ENCODE data around the gene EFNA3. TPM values are rescaled to one million over a fixed set of nuclear protein-coding genes. Genes with fewer than 3 reads are reported as not detected.

Gene EFNA3
- total RNA-seq, 1 experiment from 2014 or later, result 23.5 TPM

DNA sequence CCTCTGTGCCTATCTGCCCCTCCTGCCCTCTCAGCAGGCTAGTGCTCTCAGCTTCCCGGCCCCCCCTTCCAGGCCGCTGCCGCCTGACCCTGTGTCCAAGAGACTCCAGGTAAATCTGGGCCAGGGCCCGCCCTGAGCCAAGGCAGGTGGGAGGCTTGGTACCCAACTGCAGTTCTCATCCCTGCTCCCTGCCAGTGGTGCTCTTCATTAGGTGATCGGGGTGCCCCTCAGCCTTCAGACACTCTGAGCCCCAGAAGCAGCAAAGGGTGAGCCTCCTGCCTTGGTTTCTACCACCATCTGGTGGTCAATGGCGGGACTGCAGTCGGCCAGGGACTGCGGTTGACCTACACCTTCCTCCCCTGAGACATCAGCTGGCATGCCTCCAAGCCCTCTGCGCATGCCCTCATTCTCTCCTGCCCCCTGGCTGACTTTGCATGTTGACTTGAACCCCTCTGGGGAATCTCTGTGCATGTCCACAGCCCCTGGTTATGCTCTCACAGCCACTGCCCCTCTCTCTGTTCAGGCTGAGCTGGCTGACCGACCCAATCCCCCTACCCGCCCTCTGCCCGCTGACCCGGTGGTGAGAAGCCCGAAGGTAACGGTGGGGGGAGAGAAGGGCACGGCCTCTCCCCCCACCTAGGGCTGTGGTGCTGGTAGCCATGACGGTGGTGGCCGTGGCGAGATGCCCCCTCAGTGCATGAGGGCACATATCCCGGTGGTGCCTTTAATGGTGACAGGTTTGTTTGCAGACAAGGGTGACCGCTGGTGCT, 17.1 kb upstream of the EFNA3 start:
- no peaks in the 10 kb centered on the region for H3K9me3 ChIP-seq (ENCODE audit: low read length)
- H3K27me3 ChIP-seq (ENCODE audit: low read length), result no peaks in the 10 kb centered on the region
- CTCF ChIA-PET, result interaction anchor here (0.6 to 1.7 kb wide), 7 partner anchors 9 to 24 kb away, joined by 3 to 9 read pairs (median 4); partner anchors contain the start of gene EFNA3
- no peak overlapping the region for H2AFZ ChIP-seq (ENCODE audit: low read length)
- intact Hi-C loops (cut with micrococcal nuclease), result loop anchor here (2.0 to 5.0 kb wide), 2 partner anchors 17 to 89 kb away; partner anchors contain the start of genes CKS1B and SHC1
- no peaks in the 10 kb centered on the region for H3F3A ChIP-seq (ENCODE audit: low read length, unreplicated experiment)
- H3K36me3 ChIP-seq (ENCODE audit: low read depth, low read length), result peaks cover 34% of the 10 kb centered on the region
- no peaks in the 10 kb centered on the region for H3K9me2 ChIP-seq (replicated peaks; ENCODE audit: low read length)
- ATAC-seq (peak; percentile 47), DNase-seq (peak; percentile 97)
- BruUV-seq (replicated peaks), result no TSS peak
- no peak overlapping the region for H3K4me3 ChIP-seq (ENCODE audit: low read length)
- H3K4me2 ChIP-seq (ENCODE audit: low read length), result no peak overlapping the region
- no peak overlapping the region for H3K9ac ChIP-seq (ENCODE audit: low read length)
- POLR2A ChIA-PET (ENCODE audit: unreplicated experiment), result no interaction called here
- no peaks in the 10 kb centered on the region for H4K20me1 ChIP-seq (ENCODE audit: low read length)
- no peak overlapping the region for H3K27ac ChIP-seq (ENCODE audit: low read length)
- TF ChIP-seq EZH2 (IDR thresholded peaks at IDR 0.05; ENCODE audit: low read length, unreplicated experiment) (no peak), CTCF (conservative IDR thresholded peaks at IDR 0.05; ENCODE audit: low read depth, low read length) (peak; percentile 99), EZH2phosphoT487 (IDR thresholded peaks at IDR 0.05; ENCODE audit: borderline replicate concordance, low read length) (no peak)
- peaks cover 21% of the 10 kb centered on the region for H3K4me1 ChIP-seq (ENCODE audit: insufficient read depth, low read length)
- H3K79me2 ChIP-seq (ENCODE audit: low read length), result peaks cover 14% of the 10 kb centered on the region

GRCh38 chr1:155062151-155062686, 16.4 kb upstream of the EFNA3 start:
- Histone ChIP-seq H3K4me3 (ENCODE audit: low read length) (no peak overlapping the region), H3K79me2 (ENCODE audit: low read length) (peaks cover 14% of the 10 kb centered on the region), H3K9ac (ENCODE audit: low read length) (no peak overlapping the region), H3F3A (ENCODE audit: low read length, unreplicated experiment) (no peaks in the 10 kb centered on the region), H3K27ac (ENCODE audit: low read length) (no peak overlapping the region), H3K9me2 (replicated peaks; ENCODE audit: low read length) (no peaks in the 10 kb centered on the region), H3K9me3 (ENCODE audit: low read length) (no peaks in the 10 kb centered on the region), H3K36me3 (ENCODE audit: low read depth, low read length) (peaks cover 27% of the 10 kb centered on the region), H3K4me2 (ENCODE audit: low read length) (0 out of 2 replicates have a peak overlapping the region, but pooled peaks have one; percentile 82), H2AFZ (ENCODE audit: low read length) (no peak overlapping the region), H3K27me3 (ENCODE audit: low read length) (no peaks in the 10 kb centered on the region), H4K20me1 (ENCODE audit: low read length) (no peaks in the 10 kb centered on the region), H3K4me1 (ENCODE audit: insufficient read depth, low read length) (peaks cover 21% of the 10 kb centered on the region)
- CTCF ChIA-PET, result interaction anchor here (0.6 to 2.3 kb wide), 7 partner anchors 9 to 24 kb away, joined by 3 to 14 read pairs (median 5); partner anchors contain the start of gene EFNA3
- no peak for DNase-seq
- BruUV-seq (replicated peaks), result no TSS peak
- intact Hi-C loops (cut with micrococcal nuclease), result loop anchor here (5.0 kb wide), 1 partner anchor 90 kb away; the partner anchor contains the start of genes CKS1B and SHC1
- no peak for ATAC-seq
- TF ChIP-seq EZH2 (IDR thresholded peaks at IDR 0.05; ENCODE audit: low read length, unreplicated experiment) (no peak), CTCF (conservative IDR thresholded peaks at IDR 0.05; ENCODE audit: low read depth, low read length) (no peak), EZH2phosphoT487 (IDR thresholded peaks at IDR 0.05; ENCODE audit: borderline replicate concordance, low read length) (no peak)
- POLR2A ChIA-PET (ENCODE audit: unreplicated experiment), result no interaction called here

All from PC-3 (cell line).